OCI-LY3 (cell line): ENCODE data around the gene ASB15.

Source experiments
- H2AFZ ChIP-seq: fragments of 200-600, 300-600 bp; shearing (Covaris generic); 2 replicates; pipeline ENCODE4 v1.6.0; 2014; ENCODE audit warnings: antibody characterized with exemption, low read depth, low read length
- H3K27ac ChIP-seq: fragments of 200-600, 300-600 bp; sonication (generic); 2 replicates; pipeline ENCODE4 v1.5.1; 2014; ENCODE audit warnings: mild to moderate bottlenecking, low read length, moderate library complexity, mixed read lengths
- H3K27me3 ChIP-seq: fragments of 200-600, 300-600 bp; sonication (generic); 2 replicates; pipeline ENCODE4 v1.6.1; 2014; ENCODE audit warnings: low read depth, low read length, mixed read lengths
- H3K36me3 ChIP-seq: fragments of 200-600, 300-600 bp; sonication (generic); replicated peaks from 2 replicates; pipeline ENCODE3; 2014; ENCODE audit warnings: low read depth, low read length, mixed read lengths
- H3K4me1 ChIP-seq: fragments of 300-600, 200-600 bp; sonication (generic); 2 replicates; pipeline ENCODE4 v1.6.1; 2014; ENCODE audit warnings: low read length, mixed read lengths
- H3K4me2 ChIP-seq: fragments of 200-600, 300-600 bp; sonication (generic); 2 replicates; pipeline ENCODE4 v1.6.1; 2014; ENCODE audit warnings: low read length, mixed read lengths
- H3K4me3 ChIP-seq: fragments of 300-600, 200-600 bp; sonication (generic); 2 replicates; pipeline ENCODE4 v1.5.1; 2014; ENCODE audit warnings: antibody characterized with exemption, mild to moderate bottlenecking, low read length, moderate library complexity
- H3K79me2 ChIP-seq: fragments of 300-600, 200-600 bp; shearing (Covaris generic); 2 replicates; pipeline ENCODE4 v1.6.1; 2014; ENCODE audit warnings: mild to moderate bottlenecking, low read length, mixed read lengths
- H3K9ac ChIP-seq: fragments of 300-600, 200-600 bp; shearing (Covaris generic); 2 replicates; pipeline ENCODE4 v1.6.0; 2014; ENCODE audit warnings: mild to moderate bottlenecking, low read length, moderate library complexity
- H3K9me3 ChIP-seq: fragments of 200-600, 300-600 bp; shearing (Covaris generic); 2 replicates; pipeline ENCODE4 v1.6.1; 2014; ENCODE audit warnings: low read length, mixed read lengths; ENCODE audit not compliant: insufficient read depth
- H4K20me1 ChIP-seq: fragments of 200-600, 300-600 bp; sonication (generic); 2 replicates; pipeline ENCODE4 v1.6.1; 2016; ENCODE audit warnings: low read length, mixed read lengths; ENCODE audit not compliant: insufficient read depth
- CTCF ChIP-seq: fragments of 200-600, 300-600 bp; sonication (generic); IDR thresholded peaks from 2 replicates; pipeline ENCODE4 v1.5.1; 2014; ENCODE audit warnings: antibody characterized with exemption, low read length, low read depth
- EZH2phosphoT487 ChIP-seq: fragments of 200-600 bp; shearing (Covaris generic); IDR thresholded peaks from 2 replicates; pipeline ENCODE4 v1.6.1; 2018; ENCODE audit warnings: antibody characterized with exemption, mixed run types, low read depth

ASB15 gene

GRCh38 chr7:123666492-123666891, 64.9 kb downstream of the ASB15 start:
- TF ChIP-seq EZH2phosphoT487 (no peak), CTCF (no peak)

GRCh38 chr7:123669485-123669884, 67.9 kb downstream of the ASB15 start:
- no peak overlapping the region for H3K27ac ChIP-seq
- H3K79me2 ChIP-seq, result no peaks in the 10 kb centered on the region
- no peak for TF ChIP-seq CTCF
- TF ChIP-seq EZH2phosphoT487, result no peak

More at GRCh38 chr7:123666492-123666891, 64.9 kb downstream of the ASB15 start:
- H3K79me2 ChIP-seq, result no peaks in the 10 kb centered on the region
- no peak overlapping the region for H3K9ac ChIP-seq
- no peaks in the 10 kb centered on the region for H3K27me3 ChIP-seq
- H2AFZ ChIP-seq, result no peak overlapping the region
- no peak overlapping the region for H3K27ac ChIP-seq
- H3K4me2 ChIP-seq, result no peak overlapping the region
- no peaks in the 10 kb centered on the region for H3K4me1 ChIP-seq
- no peak overlapping the region for H3K4me3 ChIP-seq
- H4K20me1 ChIP-seq, result no peaks in the 10 kb centered on the region
- H3K36me3 ChIP-seq, result no peaks in the 10 kb centered on the region
- H3K9me3 ChIP-seq, result no peaks in the 10 kb centered on the region

GRCh38 chr7:123673137-123673732, 71.6 kb downstream of the ASB15 start:
- Histone ChIP-seq H3K36me3 (no peaks in the 10 kb centered on the region), H3K4me3 (no peak overlapping the region), H3K4me1 (no peaks in the 10 kb centered on the region), H3K27ac (no peak overlapping the region), H2AFZ (no peak overlapping the region), H3K9ac (no peak overlapping the region), H3K27me3 (no peaks in the 10 kb centered on the region), H3K79me2 (no peaks in the 10 kb centered on the region), H3K9me3 (no peaks in the 10 kb centered on the region), H4K20me1 (no peaks in the 10 kb centered on the region), H3K4me2 (no peak overlapping the region)
- no peak for TF ChIP-seq EZH2phosphoT487
- no peak for TF ChIP-seq CTCF

More at GRCh38 chr7:123669485-123669884, 67.9 kb downstream of the ASB15 start:
- Histone ChIP-seq H3K4me3 (no peak overlapping the region), H3K27me3 (no peaks in the 10 kb centered on the region), H2AFZ (no peak overlapping the region), H3K9me3 (no peaks in the 10 kb centered on the region), H3K4me2 (no peak overlapping the region), H3K36me3 (no peaks in the 10 kb centered on the region), H4K20me1 (no peaks in the 10 kb centered on the region), H3K4me1 (no peaks in the 10 kb centered on the region), H3K9ac (no peak overlapping the region)

GRCh38 chr7:123673752-123674398, 72.3 kb downstream of the ASB15 start:
- H3K36me3 ChIP-seq, result no peaks in the 10 kb centered on the region
- H3K27me3 ChIP-seq, result no peaks in the 10 kb centered on the region
- H3K4me2 ChIP-seq, result no peak overlapping the region
- H3K4me1 ChIP-seq, result no peaks in the 10 kb centered on the region
- H4K20me1 ChIP-seq, result no peaks in the 10 kb centered on the region
- H3K27ac ChIP-seq, result no peak overlapping the region
- H3K9ac ChIP-seq, result no peak overlapping the region
- no peak overlapping the region for H3K4me3 ChIP-seq
- H3K79me2 ChIP-seq, result no peaks in the 10 kb centered on the region
- H2AFZ ChIP-seq, result no peak overlapping the region
- no peak for TF ChIP-seq CTCF
- TF ChIP-seq EZH2phosphoT487, result no peak
- H3K9me3 ChIP-seq, result no peaks in the 10 kb centered on the region
